ENCODE measurements around the gene EGLN2. TPM values are rescaled to one million over a fixed set of nuclear protein-coding genes. Genes with fewer than 3 reads are reported as not detected.
A peak's percentile ranks its signal among the peaks of the same experiment; 100 is the strongest.
"Not testable (repeated sequence)": the region's sequence is repeated elsewhere in the genome, so short reads cannot be mapped to it uniquely, and the experiment has no call there.

The EGLN2 gene
- total RNA-seq, 1 donor from 2014 or later = 151 TPM

DNA sequence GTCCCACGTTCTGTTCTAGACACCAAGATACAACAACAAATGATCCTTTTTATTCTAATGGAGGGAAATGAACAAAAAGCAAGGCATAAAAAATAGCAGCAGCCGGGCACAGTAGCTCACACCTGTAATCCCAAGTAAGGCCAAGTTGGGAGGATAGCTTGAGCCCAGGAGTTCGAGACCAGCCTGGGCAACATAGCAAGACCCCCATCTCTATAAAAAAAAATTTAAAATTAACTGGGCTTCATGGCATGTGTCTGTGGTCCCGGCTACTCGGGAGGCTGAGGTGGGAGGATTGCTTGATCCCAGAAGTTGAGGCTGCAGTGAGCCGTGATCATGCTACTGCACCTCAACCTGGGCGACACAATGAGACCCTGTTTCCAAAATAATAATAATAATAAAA, 22.6 kb upstream of the EGLN2 start:
- no peak for DNase-seq (ENCODE audit: low read depth in 2 of 2)

DNA sequence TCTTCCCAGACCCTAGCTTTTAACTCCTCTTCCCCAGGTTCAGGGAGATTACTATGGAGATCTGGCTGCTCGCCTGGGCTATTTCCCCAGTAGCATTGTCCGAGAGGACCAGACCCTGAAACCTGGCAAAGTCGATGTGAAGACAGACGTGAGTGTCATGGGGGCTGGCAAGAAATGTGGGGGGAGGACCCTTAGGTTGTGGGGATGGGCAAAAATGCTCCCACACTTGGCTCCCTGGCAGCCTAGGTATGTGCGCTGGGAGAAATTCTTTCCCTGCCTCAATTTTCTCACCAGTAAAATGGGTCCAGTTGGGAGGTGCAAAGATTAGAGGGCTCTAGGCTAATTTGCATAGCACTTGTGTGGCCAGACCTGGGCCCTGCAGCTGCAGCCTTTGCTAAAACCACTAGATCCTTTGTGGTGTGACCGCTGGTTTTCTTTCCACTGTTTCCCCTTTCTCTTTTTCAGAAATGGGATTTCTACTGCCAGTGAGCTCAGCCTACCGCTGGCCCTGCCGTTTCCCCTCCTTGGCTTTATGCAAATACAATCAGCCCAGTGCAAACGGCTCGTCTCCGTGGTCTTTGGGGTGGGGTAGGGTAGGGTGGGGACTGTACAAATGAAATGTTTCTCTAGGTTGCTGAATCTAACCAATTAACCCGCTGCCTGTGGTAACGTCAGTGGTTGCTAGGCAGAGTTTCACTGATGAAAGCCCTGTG, 21.9 kb upstream of the EGLN2 start:
- DNase-seq (ENCODE audit: low read depth in 2 of 2) = peak; percentile 91 to 95

DNA sequence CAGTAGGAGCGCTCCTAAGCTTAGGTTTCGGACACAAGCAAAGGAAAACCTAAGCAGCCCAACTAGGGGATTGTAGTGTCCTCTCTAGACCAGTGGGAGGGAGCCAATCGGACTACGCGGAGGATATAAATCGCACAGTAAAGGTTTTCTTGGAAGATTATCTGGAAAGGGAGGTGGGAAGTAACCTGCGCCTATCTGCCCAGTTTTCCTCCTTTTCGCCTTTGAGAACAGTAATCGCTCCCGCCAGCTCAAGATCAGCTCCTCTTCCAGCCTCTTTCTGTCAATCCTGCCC, 21.4 kb upstream of the EGLN2 start:
- no peak for DNase-seq (ENCODE audit: low read depth in 2 of 2)

DNA sequence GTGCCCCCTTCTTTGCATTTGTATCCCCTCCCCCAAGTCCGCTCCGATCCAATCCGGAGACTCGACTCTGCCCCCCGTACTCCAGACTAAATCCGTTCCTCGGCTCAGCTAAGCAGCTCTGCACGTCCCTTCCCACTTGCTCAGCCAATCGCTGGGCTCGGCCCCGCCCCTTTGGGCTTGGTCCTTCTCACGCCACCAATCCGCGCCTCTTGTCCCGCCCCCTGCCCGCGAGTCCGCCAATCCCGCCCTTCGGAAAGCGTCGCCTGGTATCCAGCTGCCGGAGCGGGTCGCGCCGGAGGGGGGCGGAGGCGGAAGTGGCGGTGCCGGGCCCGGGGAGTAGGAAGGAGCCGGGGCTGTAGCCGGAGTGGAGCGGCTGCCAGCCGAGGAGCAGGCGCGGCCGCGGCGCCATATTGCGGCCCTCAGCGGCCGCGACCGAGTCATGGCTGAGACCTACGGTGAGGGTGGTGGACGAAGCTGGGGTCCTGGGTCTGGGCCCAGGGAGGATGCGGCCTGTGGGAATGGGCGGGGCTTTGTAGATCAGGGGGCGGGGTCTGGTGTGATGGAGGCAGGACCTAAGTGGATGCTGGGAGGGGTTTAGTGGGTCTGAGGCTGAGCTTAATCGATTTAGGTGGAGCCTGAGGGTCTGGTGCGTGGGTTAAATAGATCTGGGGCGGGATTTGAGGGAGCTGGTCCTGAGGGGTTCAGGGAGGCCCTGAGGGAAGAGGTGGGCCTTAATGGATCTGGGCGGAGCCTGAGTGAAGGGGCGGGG, 20.9 kb upstream of the EGLN2 start, which contains the start of gene RAB4B:
RAB4B (plus strand) TSS at position 311 of the 769 bp plus-strand sequence; CDS start at position 440, 129 bp downstream.
- DNase-seq (ENCODE audit: low read depth in 2 of 2) = peak; percentile 100

DNA sequence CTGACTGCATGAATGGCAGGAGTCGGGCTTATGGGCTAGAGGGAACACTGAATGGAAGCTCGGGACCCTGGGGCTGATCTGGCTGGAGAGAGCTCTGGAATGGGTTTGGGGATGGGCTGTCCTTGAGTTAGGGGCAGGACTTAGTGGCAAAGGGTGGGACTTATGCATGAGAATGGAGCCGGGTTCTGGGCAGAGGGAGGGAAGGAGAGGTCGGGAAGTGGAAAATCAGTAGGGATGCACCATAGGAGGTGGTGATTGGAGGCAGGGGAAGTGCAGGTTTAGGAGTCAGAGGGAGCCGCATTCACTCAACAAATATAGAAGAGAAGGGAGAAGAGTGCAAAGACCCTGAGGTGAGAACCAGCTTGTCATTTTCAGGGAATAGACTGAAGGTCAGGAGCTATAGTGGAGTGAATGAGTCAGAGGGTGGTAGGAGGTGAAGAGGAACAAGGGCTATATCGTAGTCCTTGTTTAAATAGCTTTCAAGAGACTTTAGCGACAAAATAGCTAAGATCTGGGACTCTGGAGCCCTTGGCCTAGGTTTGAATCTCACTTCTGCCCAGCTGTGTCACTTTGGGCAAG, 20.2 kb upstream of the EGLN2 start:
- peak; percentile 35 to 65 for DNase-seq (ENCODE audit: low read depth in 2 of 2)

DNA sequence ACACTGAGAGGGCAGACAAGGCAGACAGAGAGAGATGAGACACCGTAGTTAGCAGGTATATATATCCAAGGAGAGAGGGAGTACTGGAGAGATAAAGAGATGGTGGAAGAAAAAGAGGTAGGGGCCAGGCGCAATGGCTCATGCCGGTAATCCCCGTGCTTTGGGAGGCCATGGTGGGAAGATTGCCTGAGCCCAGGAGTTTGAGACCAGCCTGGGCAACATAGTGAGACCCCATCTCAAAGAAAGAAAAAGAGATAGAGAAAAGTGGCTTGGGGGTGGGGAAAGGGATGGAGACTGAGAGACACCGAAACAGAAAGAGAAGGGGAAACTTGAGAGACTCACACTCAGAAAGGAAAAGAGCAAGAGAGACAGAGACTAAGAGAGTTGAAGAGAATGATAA, 18.4 kb upstream of the EGLN2 start:
- no peak for DNase-seq (ENCODE audit: low read depth in 2 of 2)

DNA sequence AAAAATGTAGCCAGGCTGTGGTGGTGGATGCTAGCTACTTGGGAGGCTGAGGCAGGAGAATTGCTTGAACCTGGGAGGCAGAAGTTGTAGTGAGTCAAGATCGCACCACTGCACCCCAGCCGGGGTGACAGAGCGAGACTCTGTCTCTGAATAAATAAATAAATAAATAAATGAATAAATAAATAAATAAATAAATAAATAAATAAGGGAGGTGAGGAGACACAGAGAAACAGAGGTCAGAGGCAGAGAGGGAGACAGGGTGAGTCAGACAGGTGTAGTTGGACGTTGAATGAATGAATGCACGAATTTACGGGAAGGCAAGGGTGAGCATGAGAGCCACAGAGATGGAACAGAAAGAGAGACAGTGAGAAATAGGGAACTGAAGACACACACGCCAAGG, 17.9 kb upstream of the EGLN2 start:
- DNase-seq (ENCODE audit: low read depth in 2 of 2) = no peak

DNA sequence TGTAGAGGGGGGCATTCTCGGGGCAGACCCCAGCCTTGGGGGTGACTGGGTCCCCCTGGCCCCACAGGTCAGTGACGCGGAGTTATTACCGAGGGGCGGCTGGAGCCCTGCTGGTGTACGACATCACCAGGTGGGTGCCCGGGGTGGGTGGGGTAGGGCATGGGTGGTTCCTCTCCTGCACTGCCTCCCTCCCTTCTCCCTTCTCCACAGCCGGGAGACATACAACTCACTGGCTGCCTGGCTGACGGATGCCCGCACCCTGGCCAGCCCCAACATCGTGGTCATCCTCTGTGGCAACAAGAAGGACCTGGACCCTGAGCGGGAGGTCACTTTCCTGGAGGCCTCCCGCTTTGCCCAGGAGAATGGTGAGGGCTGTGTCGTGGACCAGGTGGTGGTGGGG, 15.3 kb upstream of the EGLN2 start:
- DNase-seq (ENCODE audit: low read depth in 2 of 2) = no peak

DNA sequence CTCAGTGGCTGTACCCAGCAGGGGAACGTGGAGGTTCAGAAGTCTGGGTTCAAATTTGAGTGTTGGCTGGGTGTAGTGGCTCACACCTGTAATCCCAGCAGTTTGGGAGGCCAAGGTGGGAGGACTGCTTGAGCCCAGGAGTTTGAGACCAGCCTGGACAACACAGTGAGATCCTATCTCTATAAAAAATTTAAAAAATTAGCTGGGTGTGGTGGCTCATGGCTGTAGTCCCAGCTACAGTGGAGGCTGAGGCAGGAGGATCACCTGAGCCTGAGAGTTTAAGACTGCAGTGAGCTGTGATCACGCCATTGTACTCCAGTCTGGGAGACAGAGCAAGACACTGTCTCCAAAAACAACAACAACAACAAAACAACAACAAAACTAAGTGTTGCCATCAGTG, 14.8 kb upstream of the EGLN2 start:
- DNase-seq (ENCODE audit: low read depth in 2 of 2) = not testable (repeated sequence)

DNA sequence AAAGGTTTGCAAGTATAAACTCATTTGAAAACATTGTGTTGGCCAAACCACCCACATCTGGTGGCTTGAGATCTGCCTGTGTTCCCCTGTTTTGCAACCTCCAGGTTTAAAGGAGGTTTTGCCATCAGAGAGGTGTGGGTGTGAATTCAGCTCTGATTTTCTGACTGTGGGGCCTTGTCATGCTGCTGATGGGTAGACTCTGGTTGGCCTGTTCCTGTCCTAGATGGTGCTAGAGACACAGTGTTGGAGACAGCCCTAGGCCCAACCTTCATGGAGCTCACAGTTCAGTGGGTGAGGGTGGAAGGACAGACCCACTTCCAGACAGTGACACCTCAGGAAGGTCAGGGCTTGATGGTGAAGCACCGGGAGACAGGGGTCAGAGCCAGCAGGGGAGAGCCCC, 13.5 kb upstream of the EGLN2 start:
- DNase-seq (ENCODE audit: low read depth in 2 of 2) = no peak

DNA sequence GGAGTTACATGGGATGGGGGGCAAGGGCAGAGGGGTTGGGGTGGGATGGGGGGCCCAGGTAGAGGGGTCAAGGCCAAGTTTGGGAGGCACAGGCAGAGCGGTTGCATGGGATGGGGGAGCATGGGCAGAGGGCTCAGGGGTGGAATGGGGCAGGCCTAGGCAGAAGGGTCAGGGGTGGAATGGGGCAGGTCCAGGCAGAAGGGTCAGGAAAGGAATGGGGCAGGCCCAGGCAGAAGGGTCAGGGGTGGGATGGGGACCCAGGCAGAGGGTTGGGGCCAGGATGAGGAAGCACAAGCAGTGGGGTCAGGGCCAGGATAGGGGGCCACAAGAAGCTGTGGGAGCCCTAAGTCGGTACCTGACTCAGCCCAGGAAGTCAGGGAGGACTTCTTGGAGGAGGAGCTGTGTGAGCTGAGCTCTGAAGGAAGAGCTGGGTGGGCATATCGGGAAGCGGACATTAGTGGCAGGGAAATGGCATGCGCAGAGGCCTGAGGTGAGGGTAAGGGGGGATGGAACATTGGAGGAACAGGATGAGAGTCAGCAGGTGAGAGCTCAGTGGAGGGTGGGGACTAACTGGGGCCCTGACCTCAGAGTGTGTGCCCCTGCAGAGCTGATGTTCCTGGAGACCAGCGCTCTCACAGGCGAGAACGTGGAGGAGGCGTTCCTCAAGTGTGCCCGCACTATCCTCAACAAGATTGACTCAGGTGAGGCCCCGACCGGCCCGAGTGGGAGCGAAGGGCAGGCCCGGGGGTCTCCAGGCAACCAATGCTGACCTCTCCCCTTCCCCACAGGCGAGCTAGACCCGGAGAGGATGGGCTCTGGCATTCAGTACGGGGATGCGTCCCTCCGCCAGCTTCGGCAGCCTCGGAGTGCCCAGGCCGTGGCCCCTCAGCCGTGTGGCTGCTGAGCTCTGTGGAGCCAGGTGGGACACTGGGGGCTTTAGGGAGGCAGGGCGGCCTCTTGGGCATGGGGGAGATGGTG, 12.6 kb upstream of the EGLN2 start:
- no peak for DNase-seq (ENCODE audit: low read depth in 2 of 2)

DNA sequence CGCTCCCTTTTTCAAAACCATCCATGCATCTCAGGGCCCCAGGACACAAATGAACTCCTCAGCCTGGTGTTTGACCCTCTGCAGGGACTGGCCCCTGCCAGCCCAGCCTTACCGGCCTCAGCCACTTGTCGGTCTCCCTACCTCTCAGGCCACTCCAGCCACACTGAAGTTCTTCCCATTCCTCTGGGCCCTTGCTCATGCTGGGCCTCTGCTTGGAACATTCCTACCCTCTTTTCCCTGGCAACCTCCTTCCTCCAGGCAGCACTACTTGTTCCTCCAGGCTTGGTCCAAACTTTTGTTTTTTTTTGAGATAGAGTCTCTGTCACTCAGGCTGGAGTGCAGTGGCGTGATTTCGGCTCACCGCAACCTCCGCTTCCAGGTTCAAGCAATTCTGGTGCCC, 7.6 kb upstream of the EGLN2 start:
- DNase-seq (ENCODE audit: low read depth in 2 of 2) = no peak

DNA sequence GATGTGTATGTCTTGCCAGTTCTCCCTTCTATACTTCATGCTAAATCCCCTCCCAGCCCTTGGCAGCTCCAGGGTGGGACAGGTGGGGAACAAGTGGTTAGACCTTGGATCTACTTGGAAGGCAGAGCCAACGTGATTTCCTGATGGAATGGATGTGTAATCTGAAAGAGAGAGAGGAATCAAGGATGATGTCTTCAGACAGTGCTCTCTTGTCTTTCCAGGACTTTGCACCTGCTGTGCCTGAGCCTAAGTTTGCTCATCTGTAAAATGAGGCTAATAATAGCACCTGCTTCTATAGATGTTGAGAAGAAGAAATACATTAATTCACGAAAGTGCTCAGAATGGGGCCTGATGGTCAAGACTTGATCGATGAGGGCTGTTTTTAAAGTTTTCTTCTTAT, 7.0 kb upstream of the EGLN2 start:
- DNase-seq (ENCODE audit: low read depth in 2 of 2) = no peak

DNA sequence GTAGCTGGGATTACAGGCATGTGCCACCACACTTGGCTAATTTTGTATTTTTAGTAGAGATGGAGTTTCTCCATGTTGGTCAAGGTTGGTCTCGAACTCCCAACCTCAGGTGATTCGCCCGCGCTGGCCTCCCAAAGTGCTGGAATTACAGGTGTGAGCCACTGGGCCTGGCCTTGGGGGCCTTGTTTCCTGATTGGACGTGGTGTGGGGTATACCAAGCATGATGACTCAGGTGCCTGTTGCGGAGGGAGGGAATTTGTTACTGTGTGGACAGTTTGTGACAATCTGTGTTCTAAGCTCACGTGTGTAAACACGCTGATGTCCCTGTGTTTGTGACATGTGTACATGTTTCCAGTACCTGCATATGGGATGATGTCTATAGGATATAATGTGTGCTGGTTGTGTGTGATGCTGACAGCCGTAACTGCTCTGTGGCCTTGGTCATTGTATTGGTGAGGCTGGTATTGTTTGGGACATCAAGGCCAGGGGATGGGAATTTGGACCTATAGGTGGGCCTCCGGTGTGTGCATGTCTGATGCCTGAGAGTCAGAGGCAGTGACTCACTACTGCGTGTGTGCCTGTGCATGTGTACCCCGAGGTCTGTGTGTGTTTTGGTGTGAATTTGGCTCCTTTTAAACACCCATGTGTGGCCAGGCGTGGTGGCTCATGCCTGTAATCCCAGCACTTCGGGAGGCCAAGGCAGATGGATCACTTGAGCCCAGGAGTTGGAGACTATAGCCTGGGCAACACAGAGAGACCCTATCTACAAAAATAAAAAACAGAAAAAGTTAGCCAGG, 1.6 kb upstream of the EGLN2 start:
- DNase-seq (ENCODE audit: low read depth in 2 of 2) = no peak

DNA sequence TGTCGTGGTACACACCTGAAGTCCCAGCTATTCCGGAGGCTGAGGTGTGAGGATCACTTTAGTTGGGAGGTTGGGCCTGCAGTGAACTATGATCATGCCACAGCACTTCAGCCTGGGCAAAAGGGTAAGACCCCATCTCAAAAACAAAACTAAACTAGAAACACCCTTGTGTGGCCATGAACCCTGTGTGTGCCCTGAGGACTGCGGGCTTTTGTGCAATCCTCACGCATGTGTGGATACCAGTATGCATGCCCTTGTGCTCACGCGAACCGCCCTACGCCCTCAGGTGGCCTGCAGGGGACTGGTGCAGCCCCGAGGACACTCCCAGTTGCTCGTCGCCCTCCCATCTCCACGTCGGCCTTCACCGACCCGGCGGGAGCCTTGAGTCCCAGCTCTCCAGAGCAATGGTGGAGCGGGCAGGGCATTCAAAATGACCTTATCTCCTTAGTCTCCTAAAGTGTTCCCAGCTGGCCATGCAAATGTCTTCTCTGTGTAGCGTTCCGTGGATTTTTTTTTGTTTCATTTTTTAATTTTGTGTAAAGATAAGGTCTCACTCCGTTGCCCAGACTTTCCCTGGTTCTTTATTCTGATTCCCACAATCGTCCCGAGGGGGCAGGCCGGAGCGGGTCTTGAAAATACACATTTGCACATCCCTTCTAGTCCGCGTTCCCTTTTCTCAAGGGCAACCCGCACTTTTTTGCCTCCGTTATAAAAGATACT, 868 bp upstream of the EGLN2 start:
- peak; percentile 67 to 76 for DNase-seq (ENCODE audit: low read depth in 2 of 2)

DNA sequence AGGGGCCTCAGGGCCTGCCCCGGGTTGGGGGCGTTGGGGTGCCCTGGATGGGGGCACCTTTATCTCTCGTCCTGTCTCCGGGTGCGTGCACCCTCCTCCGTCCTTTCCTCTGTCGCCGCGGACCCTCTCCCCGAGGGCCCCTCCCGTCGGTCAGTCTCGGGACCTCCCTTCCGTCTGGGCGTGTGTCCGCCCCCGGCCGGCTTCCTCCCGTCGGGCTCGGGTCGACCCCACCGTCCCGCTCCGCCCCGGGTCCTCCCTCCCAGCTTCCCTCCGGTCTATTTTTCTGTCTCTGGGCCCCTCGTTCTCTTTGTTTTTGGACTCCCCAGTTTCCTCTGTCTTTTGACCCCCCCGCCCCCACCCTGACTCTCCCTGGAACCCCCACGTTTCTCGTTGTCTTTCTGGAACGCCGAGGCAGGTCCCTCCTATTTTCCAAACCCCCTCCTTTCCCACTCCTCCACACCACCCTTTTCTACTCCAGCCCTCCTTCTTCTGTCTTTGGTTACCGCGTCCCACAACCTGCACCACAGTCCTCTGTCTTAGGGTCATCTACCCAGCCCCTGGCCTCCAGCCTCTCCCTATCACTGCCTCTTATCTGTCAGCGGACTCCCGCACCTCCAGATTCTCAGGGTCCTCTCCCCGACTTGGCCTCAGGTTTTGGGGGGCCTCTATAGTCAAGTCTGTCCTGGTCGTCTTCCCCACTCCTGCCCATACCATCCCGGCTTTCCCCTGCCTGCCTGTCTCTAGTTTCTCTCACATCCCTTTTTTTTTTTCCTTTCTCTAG, 757 bp downstream of the EGLN2 start:
- peak; percentile 70 to 85 for DNase-seq (ENCODE audit: low read depth in 2 of 2)

DNA sequence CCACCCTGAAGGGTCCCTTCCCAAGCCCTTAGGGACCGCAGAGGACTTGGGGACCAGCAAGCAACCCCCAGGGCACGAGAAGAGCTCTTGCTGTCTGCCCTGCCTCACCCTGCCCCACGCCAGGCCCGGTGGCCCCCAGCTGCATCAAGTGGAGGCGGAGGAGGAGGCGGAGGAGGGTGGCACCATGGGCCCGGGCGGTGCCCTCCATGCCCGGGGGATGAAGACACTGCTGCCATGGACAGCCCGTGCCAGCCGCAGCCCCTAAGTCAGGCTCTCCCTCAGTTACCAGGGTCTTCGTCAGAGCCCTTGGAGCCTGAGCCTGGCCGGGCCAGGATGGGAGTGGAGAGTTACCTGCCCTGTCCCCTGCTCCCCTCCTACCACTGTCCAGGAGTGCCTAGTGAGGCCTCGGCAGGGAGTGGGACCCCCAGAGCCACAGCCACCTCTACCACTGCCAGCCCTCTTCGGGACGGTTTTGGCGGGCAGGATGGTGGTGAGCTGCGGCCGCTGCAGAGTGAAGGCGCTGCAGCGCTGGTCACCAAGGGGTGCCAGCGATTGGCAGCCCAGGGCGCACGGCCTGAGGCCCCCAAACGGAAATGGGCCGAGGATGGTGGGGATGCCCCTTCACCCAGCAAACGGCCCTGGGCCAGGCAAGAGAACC, 1.5 kb downstream of the EGLN2 start:
- no peak for DNase-seq (ENCODE audit: low read depth in 2 of 2)

DNA sequence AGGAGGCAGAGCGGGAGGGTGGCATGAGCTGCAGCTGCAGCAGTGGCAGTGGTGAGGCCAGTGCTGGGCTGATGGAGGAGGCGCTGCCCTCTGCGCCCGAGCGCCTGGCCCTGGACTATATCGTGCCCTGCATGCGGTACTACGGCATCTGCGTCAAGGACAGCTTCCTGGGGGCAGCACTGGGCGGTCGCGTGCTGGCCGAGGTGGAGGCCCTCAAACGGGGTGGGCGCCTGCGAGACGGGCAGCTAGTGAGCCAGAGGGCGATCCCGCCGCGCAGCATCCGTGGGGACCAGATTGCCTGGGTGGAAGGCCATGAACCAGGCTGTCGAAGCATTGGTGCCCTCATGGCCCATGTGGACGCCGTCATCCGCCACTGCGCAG, 2.0 kb downstream of the EGLN2 start:
- DNase-seq (ENCODE audit: low read depth in 2 of 2) = no peak

All from lung microvascular endothelial cell (primary cell).